K562 (cell line): ENCODE data around the gene PRKCB. TPM values are rescaled to one million over a fixed set of nuclear protein-coding genes. Genes with fewer than 3 reads are reported as not detected.

Experiments
- ATAC-seq: fragments of 200-7000 bp; cut with Tn5 transposase; 3 replicates; pipeline ENCODE4 v1.9.1; 2020; ENCODE audit warnings: moderate library complexity
- BruUV-seq: library from RNA; stranded (reverse); fragments of 400-500 nt; replicated peaks from 2 replicates; lab custom pipeline; 2021; lab: Mats Ljungman, UMichigan
- CTCF ChIA-PET: fragments of 300-600 bp; formaldehyde crosslinking; extraction: SDS; loops from one replicate; lab custom pipeline; 2021; ENCODE audit warnings: low intra/inter-chr PET ratio; lab: Yijun Ruan, JAX
- POLR2A ChIA-PET: fragments of 300-600, 350-650 bp; sonication (Branson Sonifier 250); formaldehyde crosslinking; extraction: SDS; loops from one replicate; lab custom pipeline; 2021; ENCODE audit warnings: antibody characterized with exemption, inconsistent platforms; lab: Yijun Ruan, JAX
- DNase-seq, 4 experiments: peaks; one replicate each; pipeline versions ENCODE4 v3.0.0 to v3.0.0-alpha.2; 2011 to 2018; ENCODE audit warnings: low spot score in 3 of 4, mixed read lengths in 3 of 4; ENCODE audit errors: extremely low read depth in 1 of 4
- FAIRE-seq: peaks from 2 replicates; lab custom pipeline; 2011; peaks lifted over from hg19 to GRCh38; lab: Jason Lieb, UNC
- H2AFZ ChIP-seq: 2 replicates; pipeline ENCODE4 v1.6.0; 2011; ENCODE audit warnings: low read depth, low read length, control low read depth, inconsistent platforms
- H3K27ac ChIP-seq: fragments of 200-600 bp; 3 replicates; pipeline ENCODE4 v1.8.0; 2011; ENCODE audit warnings: low read depth, mild to moderate bottlenecking, control low read depth, inconsistent platforms, low read length, moderate library complexity, mixed read lengths; ENCODE audit errors: extremely low read depth
- H3K27me3 ChIP-seq, 2 experiments: fragments of 300-600 bp in 1 of 2; 2 replicates in 1 of 2; 3 replicates in 1 of 2; pipeline versions ENCODE4 v1.6.0 to v1.8.0; 2011; ENCODE audit warnings: inconsistent platforms in 2 of 2, low read length in 2 of 2, mild to moderate bottlenecking in 1 of 2, mixed read lengths in 1 of 2, moderate library complexity in 1 of 2; ENCODE audit not compliant: control insufficient read depth in 2 of 2, insufficient read depth in 2 of 2
- H3K36me3 ChIP-seq: fragments of 300-600 bp; 3 replicates; pipeline ENCODE4 v1.8.0; 2011; ENCODE audit warnings: mild to moderate bottlenecking, low read length, inconsistent platforms; ENCODE audit not compliant: control insufficient read depth, insufficient read depth
- H3K4me1 ChIP-seq, 2 experiments: fragments of 200-600 bp in 1 of 2; replicated peaks in 1 of 2; 2 replicates in 1 of 2; 3 replicates in 1 of 2; pipeline versions ENCODE4 v1.5.1 to v1.8.0; 2011; ENCODE audit warnings: inconsistent platforms in 2 of 2, low read length in 2 of 2, mild to moderate bottlenecking in 1 of 2, mixed read lengths in 1 of 2, moderate library complexity in 1 of 2; ENCODE audit not compliant: control insufficient read depth in 2 of 2, insufficient read depth in 2 of 2
- H3K4me2 ChIP-seq: 2 replicates; pipeline ENCODE4 v1.6.1; 2011; ENCODE audit warnings: low read length, control low read depth, inconsistent platforms, mixed read lengths; ENCODE audit not compliant: insufficient read depth
- H3K4me3 ChIP-seq: fragments of 200-600 bp; sonication (generic), shearing (Covaris generic); 2 replicates; pipeline ENCODE4 v1.5.1; 2016; ENCODE audit warnings: control low read depth, inconsistent platforms
- H3K79me2 ChIP-seq: fragments of 200-600 bp; 3 replicates; pipeline ENCODE4 v1.8.0; 2011; ENCODE audit warnings: low read length, inconsistent platforms; ENCODE audit not compliant: control insufficient read depth, insufficient read depth
- H3K9ac ChIP-seq, 2 experiments: 2 replicates each; pipeline versions ENCODE4 v1.6.0 to v1.6.1; 2011; ENCODE audit warnings: low read depth in 2 of 2, low read length in 2 of 2, control low read depth in 1 of 2, inconsistent platforms in 1 of 2, mild to moderate bottlenecking in 1 of 2, mixed read lengths in 1 of 2; ENCODE audit not compliant: insufficient read depth in 1 of 2
- H3K9me1 ChIP-seq: one replicate; pipeline ENCODE4 v1.6.0; 2011; ENCODE audit warnings: inconsistent platforms, mild to moderate bottlenecking, low read length, moderate library complexity; ENCODE audit not compliant: control insufficient read depth, insufficient read depth
- H3K9me3 ChIP-seq: replicated peaks from 2 replicates; pipeline ENCODE4 v1.5.1; 2011; ENCODE audit warnings: low read depth, low read length, inconsistent platforms; ENCODE audit not compliant: control insufficient read depth, insufficient read depth
- H4K20me1 ChIP-seq: replicated peaks from 2 replicates; pipeline ENCODE4 v1.6.1; 2011; ENCODE audit warnings: low read length, inconsistent platforms, mixed read lengths; ENCODE audit not compliant: control insufficient read depth, insufficient read depth
- EP300 ChIP-seq: IDR thresholded peaks from 2 replicates; pipeline ENCODE4 v1.6.1; 2012; ENCODE audit warnings: low read length, improper control_type of control experiment
- KDM5B ChIP-seq: fragments of 200-600 bp; sonication (generic); IDR thresholded peaks from 2 replicates; pipeline ENCODE4 v1.6.1; 2012; ENCODE audit warnings: low read depth, mild to moderate bottlenecking, moderate library complexity, low read length, control low read depth, inconsistent platforms; ENCODE audit not compliant: insufficient replicate concordance
- SAFB ChIP-seq: fragments of 200-400 bp; formaldehyde crosslinking; IDR thresholded peaks from 2 replicates; pipeline ENCODE4 v1.6.1; 2017; ENCODE audit warnings: low read depth, low read length, borderline replicate concordance
- THRA ChIP-seq: fragments of 450-650 bp; IDR thresholded peaks from 2 replicates; pipeline ENCODE4 v1.6.1; 2017; ENCODE audit warnings: mild to moderate bottlenecking, moderate library complexity
- ZNF134 ChIP-seq: fragments of 250-450 bp; sonication (Bioruptor Pico); conservative IDR thresholded peaks from 2 replicates; pipeline ENCODE4 v1.4.0; 2020
- ZNF146 ChIP-seq: IDR thresholded peaks from one replicate; pipeline ENCODE4 v1.6.1; 2018; ENCODE audit warnings: missing compliant biosample characterization; ENCODE audit not compliant: unreplicated experiment
- WGBS: fragments of 100-300 bp; shearing (Covaris generic); methylation state at CpG from one replicate; pipeline ENCODE4 v1.1.6; 2016; ENCODE audit warnings: low coverage, mixed read lengths; ENCODE audit not compliant: insufficient coverage; ENCODE audit errors: missing lambda C conversion rate; 5-methylcytosine and 5-hydroxymethylcytosine counted together
- in situ Hi-C: fragments of 300-500 bp; cut with MboI; formaldehyde crosslinking; loops from 4 replicates; pipeline ENCODE4 v1.15.0; 2018; ENCODE audit warnings: inconsistent platforms, mixed read lengths
- intact Hi-C: fragments of 100-400 bp; cut with micrococcal nuclease; formaldehyde crosslinking; loops from 2 replicates; pipeline ENCODE4 v1.14.2; 2022
- polyA plus RNA-seq, 8 experiments: library from polyadenylated mRNA; depleted of rRNA in 4 of 8; stranded (reverse) in 5 of 8; unstranded in 3 of 8; fragments of >200 nt; fragmentation: Nextera tagmentation in 2 of 8; fragmentation: Illumina TruSeq in 1 of 8; extraction: Ambion mirVana in 2 of 8; extraction: Trizol in 1 of 8; gene quantifications; 2 replicates each; pipeline versions ENCODE4 v1.2.1 to v1.2.3, GENCODE V29; 2011 to 2014; ENCODE audit warnings: inconsistent platforms in 1 of 8, missing spikeins in 1 of 8
- total RNA-seq, 7 experiments: library from RNA; depleted of rRNA in 6 of 7; stranded (reverse); fragments of >200 nt in 6 of 7; fragmentation: Illumina TruSeq in 2 of 7; extraction: Trizol in 2 of 7; gene quantifications; 2 replicates each; pipeline versions ENCODE4 v1.2.1 to v1.2.3, GENCODE V29; 2011 to 2021; ENCODE audit warnings: low replicate concordance in 1 of 7

Gene PRKCB
- total and polyA plus RNA-seq, 9 of the 15 experiments (the other 6 are each of a cell fraction or from before 2014, with no cell fraction given): 49.9 to 276 (median 148) TPM

- ATAC-seq: no peak
- H4K20me1 ChIP-seq: no peaks in the 10 kb centered on the region
- FAIRE-seq: no peak
- no peak for DNase-seq
- no peaks in the 10 kb centered on the region; the same call in 2 of the 3 replicates for H3K79me2 ChIP-seq
- WGBS: 100% methylated on average over 1 of the region's 1 CpG
- BruUV-seq: no TSS peak
- H3K9ac ChIP-seq: no peak overlapping the region
- POLR2A ChIA-PET: no interaction called here
- H3K36me3 ChIP-seq: peaks cover 82% of the 10 kb centered on the region; the same call in 2 of the 3 replicates
- intact Hi-C loops: no loop called here
- no peaks in the 10 kb centered on the region for H3K9me3 ChIP-seq
- no peak overlapping the region for H3K4me2 ChIP-seq
- in situ Hi-C loops: no loop called here
- H2AFZ ChIP-seq: no peak overlapping the region
- H3K4me1 ChIP-seq: no peaks in the 10 kb centered on the region
- TF ChIP-seq ZNF134 (CRISPR knock-in tag) (no peak), EP300 (no peak), SAFB (no peak), THRA (no peak), ZNF146 (no peak), KDM5B (no peak)
- TF ChIP-seq, all 486 proteins: peak for 0
- CTCF ChIA-PET: no interaction called here
- H3K9me1 ChIP-seq: no peaks in the 10 kb centered on the region
- H3K27me3 ChIP-seq: no peaks in the 10 kb centered on the region
- no peak overlapping the region for H3K27ac ChIP-seq
- no peak overlapping the region for H3K4me3 ChIP-seq
These were observed 317.0 kb downstream of the PRKCB start for GRCh38 chr16:24152826-24153225.
